ENCODE results near the gene NFX1.

Gene NFX1

GRCh38 chr9:33267151-33267767 is 23.1 kb upstream of the NFX1 start:
- no peak for DNase-seq (ENCODE audit: low read depth)

- DNase-seq (ENCODE audit: low read depth), result no peak
Measured at GRCh38 chr9:33270146-33270545, 20.2 kb upstream of the NFX1 start.

- no peak for DNase-seq (ENCODE audit: low read depth)
Measured at GRCh38 chr9:33272061-33272460, 18.3 kb upstream of the NFX1 start.

GRCh38 chr9:33273266-33273971 is 16.9 kb upstream of the NFX1 start:
- peak; percentile 47 for DNase-seq (ENCODE audit: low read depth)

- peak; percentile 75 for DNase-seq (ENCODE audit: low read depth)
Measured at GRCh38 chr9:33273972-33274328, 16.4 kb upstream of the NFX1 start.

GRCh38 chr9:33277484-33277883 is 12.8 kb upstream of the NFX1 start:
- DNase-seq (ENCODE audit: low read depth), result no peak

- no peak for DNase-seq (ENCODE audit: low read depth)
Measured at GRCh38 chr9:33285502-33285901, 4.8 kb upstream of the NFX1 start.

- DNase-seq (ENCODE audit: low read depth), result peak; percentile 82
Measured at GRCh38 chr9:33287087-33287490, 3.2 kb upstream of the NFX1 start.

- DNase-seq (ENCODE audit: low read depth), result no peak
Measured at GRCh38 chr9:33288235-33288634, 2.1 kb upstream of the NFX1 start.

- no peak for DNase-seq (ENCODE audit: low read depth)
Measured at GRCh38 chr9:33288828-33289483, 1.4 kb upstream of the NFX1 start.

- DNase-seq (ENCODE audit: low read depth), result peak; percentile 20
Measured at GRCh38 chr9:33289496-33289895, 820 bp upstream of the NFX1 start.

- no peak for DNase-seq (ENCODE audit: low read depth)
Measured at GRCh38 chr9:33289936-33290246, 425 bp upstream of the NFX1 start.

GRCh38 chr9:33291031-33291397 is 698 bp downstream of the NFX1 start:
- DNase-seq (ENCODE audit: low read depth), result no peak

GRCh38 chr9:33291901-33292300 is 1.6 kb downstream of the NFX1 start:
- DNase-seq (ENCODE audit: low read depth), result no peak

- no peak for DNase-seq (ENCODE audit: low read depth)
Measured at GRCh38 chr9:33293782-33294181, 3.5 kb downstream of the NFX1 start.

GRCh38 chr9:33294670-33295432 is 4.5 kb downstream of the NFX1 start:
- no peak for DNase-seq (ENCODE audit: low read depth)

- no peak for DNase-seq (ENCODE audit: low read depth)
Measured at GRCh38 chr9:33295571-33295970, 5.3 kb downstream of the NFX1 start.

- no peak for DNase-seq (ENCODE audit: low read depth)
Measured at GRCh38 chr9:33297432-33297831, 7.1 kb downstream of the NFX1 start.

- no peak for DNase-seq (ENCODE audit: low read depth)
Measured at GRCh38 chr9:33300546-33300945, 10.2 kb downstream of the NFX1 start.

- DNase-seq (ENCODE audit: low read depth), result no peak
Measured at GRCh38 chr9:33304362-33304761, 14.0 kb downstream of the NFX1 start.

- no peak for DNase-seq (ENCODE audit: low read depth)
Measured at GRCh38 chr9:33306037-33306436, 15.7 kb downstream of the NFX1 start.

- DNase-seq (ENCODE audit: low read depth), result no peak
Measured at GRCh38 chr9:33307067-33307466, 16.8 kb downstream of the NFX1 start.

- DNase-seq (ENCODE audit: low read depth), result no peak
Measured at GRCh38 chr9:33309903-33310302, 19.6 kb downstream of the NFX1 start.
